Measurements from ENCODE around the gene LGR6.

- no peak for TF ChIP-seq CTCF (IDR thresholded peaks at IDR 0.05 in 2 of 3, conservative IDR thresholded peaks at IDR 0.05 in 1 of 3; ENCODE audit: control insufficient read depth in 2 of 3, extremely low read depth in 1 of 3, insufficient read depth in 1 of 3, low read depth in 3 of 3, low read length in 3 of 3)
- no peak for TF ChIP-seq CREB1 (IDR thresholded peaks at IDR 0.05; ENCODE audit: low read depth)
- no peak for TF ChIP-seq YY1 (IDR thresholded peaks at IDR 0.05; ENCODE audit: low read depth, low read length)
- no peak for TF ChIP-seq REST (IDR thresholded peaks at IDR 0.05; ENCODE audit: low read depth, low read length)
- no peak for TF ChIP-seq SRF (IDR thresholded peaks at IDR 0.05; ENCODE audit: low read depth in 2 of 2, low read length in 2 of 2)
- no peak for TF ChIP-seq ZBTB33 (IDR thresholded peaks at IDR 0.05)
- TF ChIP-seq FOXK2 (IDR thresholded peaks at IDR 0.05): no peak
- TF ChIP-seq PKNOX1 (IDR thresholded peaks at IDR 0.05): no peak
- no peak for TF ChIP-seq USF1 (IDR thresholded peaks at IDR 0.05; ENCODE audit: borderline replicate concordance, extremely low read length, insufficient read depth, low read depth, low read length)
- no peak for TF ChIP-seq BHLHE40 (IDR thresholded peaks at IDR 0.05; ENCODE audit: borderline replicate concordance in 1 of 2, low read depth in 2 of 2, low read length in 1 of 2)
- TF ChIP-seq SMC3 (IDR thresholded peaks at IDR 0.05; ENCODE audit: borderline replicate concordance, low read length): no peak
- no peak for TF ChIP-seq JUND (IDR thresholded peaks at IDR 0.05; ENCODE audit: low read depth, low read length)
- no peak for TF ChIP-seq SREBF2 (IDR thresholded peaks at IDR 0.05; ENCODE audit: low read length)
Measured at GRCh38 chr1:202199040-202199889, 5.7 kb downstream of the LGR6 start.
